GM23338 (cell line): ENCODE measurements around the gene BMPER. TPM values are rescaled to one million over a fixed set of nuclear protein-coding genes. Genes with fewer than 3 reads are reported as not detected.
A peak's percentile ranks its signal among the peaks of the same experiment; 100 is the strongest.

Experiments used
- ATAC-seq: fragments of 200-7000 bp; cut with Tn5 transposase; 3 replicates; pipeline ENCODE4 v1.9.1; 2020
- DNase-seq: peaks from one replicate; pipeline ENCODE4 v3.0.0-alpha.2; 2015; ENCODE audit warnings: low spot score
- H2AFZ ChIP-seq: fragments of 200-600 bp; sonication (generic); 2 replicates; pipeline ENCODE4 v1.8.0; 2016; ENCODE audit warnings: antibody characterized with exemption, mild to moderate bottlenecking, moderate library complexity
- H3F3A ChIP-seq: fragments of 200-600 bp; sonication (generic); replicated peaks from 2 replicates; pipeline ENCODE4 v1.8.0; 2017; ENCODE audit warnings: antibody characterized with exemption, mixed run types, low read depth
- H3K27ac ChIP-seq: fragments of 200-600 bp; sonication (generic); 2 replicates; pipeline ENCODE4 v1.6.1; 2016; ENCODE audit warnings: low read depth
- H3K27me3 ChIP-seq: fragments of 200-600 bp; sonication (generic); 2 replicates; pipeline ENCODE4 v1.8.0; 2016; ENCODE audit warnings: mild to moderate bottlenecking, mixed run types, moderate library complexity; ENCODE audit not compliant: insufficient read depth
- H3K36me3 ChIP-seq: fragments of 200-600 bp; sonication (generic); 2 replicates; pipeline ENCODE4 v1.8.0; 2016; ENCODE audit warnings: mild to moderate bottlenecking; ENCODE audit not compliant: insufficient read depth
- H3K4me1 ChIP-seq: fragments of 200-600 bp; sonication (generic); 2 replicates; pipeline ENCODE4 v1.8.0; 2016; ENCODE audit warnings: mild to moderate bottlenecking, moderate library complexity; ENCODE audit not compliant: insufficient read depth
- H3K4me2 ChIP-seq: fragments of 200-600 bp; sonication (generic); 2 replicates; pipeline ENCODE4 v1.7.1; 2017; ENCODE audit warnings: mixed run types
- H3K4me3 ChIP-seq: fragments of 200-600 bp; sonication (generic); 2 replicates; pipeline ENCODE4 v1.6.1; 2016; ENCODE audit warnings: mixed run types
- H3K79me2 ChIP-seq: fragments of 200-600 bp; sonication (generic); replicated peaks from 2 replicates; pipeline ENCODE4 v1.8.0; 2017; ENCODE audit warnings: mild to moderate bottlenecking; ENCODE audit not compliant: insufficient read depth
- H3K9me2 ChIP-seq: fragments of 200-600 bp; sonication (generic); 2 replicates; pipeline ENCODE4 v1.8.0; 2017; ENCODE audit not compliant: insufficient read depth
- H4K20me1 ChIP-seq: fragments of 200-600 bp; sonication (generic); replicated peaks from 2 replicates; pipeline ENCODE4 v1.8.0; 2017; ENCODE audit warnings: mild to moderate bottlenecking; ENCODE audit not compliant: insufficient read depth
- H3K27ac Mint-ChIP-seq: 2 replicates; pipeline ENCODE4 v1.8.0; 2020; ENCODE audit warnings: inconsistent platforms, mild to moderate bottlenecking, moderate library complexity, mixed read lengths
- H3K27me3 Mint-ChIP-seq: 3 replicates; pipeline ENCODE4 v1.8.0; 2022; ENCODE audit warnings: low read depth, mild to moderate bottlenecking, moderate library complexity, mixed read lengths, inconsistent platforms; ENCODE audit not compliant: insufficient read depth, poor library complexity
- H3K36me3 Mint-ChIP-seq: 3 replicates; pipeline ENCODE4 v1.8.0; 2021; ENCODE audit warnings: low read depth, mild to moderate bottlenecking, inconsistent platforms, moderate library complexity, mixed read lengths
- H3K4me1 Mint-ChIP-seq: 3 replicates; pipeline ENCODE4 v1.8.0; 2020; ENCODE audit warnings: mild to moderate bottlenecking, inconsistent platforms, mixed read lengths
- H3K4me3 Mint-ChIP-seq: 3 replicates; pipeline ENCODE4 v1.8.0; 2021; ENCODE audit warnings: moderate library complexity, mild to moderate bottlenecking, inconsistent platforms, mixed read lengths
- H3K9me3 Mint-ChIP-seq: 3 replicates; pipeline ENCODE4 v1.8.0; 2020; ENCODE audit warnings: moderate library complexity, mild to moderate bottlenecking, inconsistent platforms, mixed read lengths
- CTCF ChIP-seq, 2 experiments: fragments of 200-600 bp in 1 of 2; sonication (generic) in 1 of 2; conservative IDR thresholded peaks; 2 replicates each; pipeline versions ENCODE4 v1.5.1 to v1.6.1; 2016 to 2017; ENCODE audit warnings: antibody characterized with exemption in 2 of 2, low read depth in 2 of 2, mild to moderate bottlenecking in 2 of 2, moderate library complexity in 1 of 2
- ETS1 ChIP-seq: IDR thresholded peaks from 2 replicates; pipeline ENCODE4 v1.6.1; 2016; ENCODE audit warnings: antibody characterized with exemption
- EZH2phosphoT487 ChIP-seq: fragments of 200-600 bp; sonication (generic); IDR thresholded peaks from one replicate; pipeline ENCODE4 v1.8.1; 2018; ENCODE audit warnings: antibody characterized with exemption; ENCODE audit not compliant: unreplicated experiment
- JUNB ChIP-seq: IDR thresholded peaks from one replicate; pipeline ENCODE4 v1.6.1; 2016; ENCODE audit warnings: antibody characterized with exemption; ENCODE audit not compliant: unreplicated experiment
- REST ChIP-seq: IDR thresholded peaks from one replicate; pipeline ENCODE4 v1.6.1; 2018; ENCODE audit warnings: antibody characterized with exemption; ENCODE audit not compliant: unreplicated experiment
- STAT1 ChIP-seq: IDR thresholded peaks from one replicate; pipeline ENCODE4 v1.6.1; 2016; ENCODE audit warnings: antibody characterized with exemption; ENCODE audit not compliant: unreplicated experiment
- ZNF331 ChIP-seq: fragments of 250-450 bp; sonication (Bioruptor Pico); IDR thresholded peaks from 2 replicates; pipeline ENCODE4 v1.5.0; 2020; ENCODE audit warnings: low read depth, mild to moderate bottlenecking, moderate library complexity
- ZNF462 ChIP-seq: fragments of 250-450 bp; sonication (Bioruptor Pico); IDR thresholded peaks from 2 replicates; pipeline ENCODE4 v1.5.0; 2020; ENCODE audit warnings: mild to moderate bottlenecking, moderate library complexity
- polyA plus RNA-seq: library from polyadenylated mRNA; unstranded; fragments of >200 nt; fragmentation: Nextera tagmentation; extraction: Ambion mirVana; gene quantifications from 2 replicates; pipeline ENCODE4 v1.2.1, GENCODE V29; 2016
- total RNA-seq: library from RNA; depleted of rRNA; stranded (reverse); fragments of >200 nt; shearing (Covaris generic); gene quantifications from 2 replicates; pipeline ENCODE4 v1.2.3, GENCODE V29; 2014

Gene BMPER
- total and polyA plus RNA-seq, 2 experiments from 2014 or later, result 0.53 to 1.4 TPM

- TF ChIP-seq ZNF462 (no peak), STAT1 (no peak), ETS1 (no peak), EZH2phosphoT487 (no peak), CTCF (conservative IDR thresholded peaks at IDR 0.05; ENCODE audit: low read depth in 2 of 2) (no peak)
Measured at GRCh38 chr7:34137176-34137575, 231.8 kb downstream of the BMPER start (continued).

- no peak overlapping the region for H3K4me3 ChIP-seq
- DNase-seq, result peak; percentile 27
- no peaks in the 10 kb centered on the region for H3F3A ChIP-seq
- no peaks in the 10 kb centered on the region for H3K36me3 ChIP-seq
- no peaks in the 10 kb centered on the region for H3K9me3 Mint-ChIP-seq
- H3K27me3 ChIP-seq, result no peaks in the 10 kb centered on the region
- H3K4me1 Mint-ChIP-seq, result peaks cover 27% of the 10 kb centered on the region
- H3K27me3 Mint-ChIP-seq, result peaks cover 1% of the 10 kb centered on the region
- peak; percentile 57 for ATAC-seq
- peaks cover 18% of the 10 kb centered on the region for H3K4me1 ChIP-seq
- H3K79me2 ChIP-seq, result no peaks in the 10 kb centered on the region
- no peaks in the 10 kb centered on the region for H4K20me1 ChIP-seq
- H3K4me3 Mint-ChIP-seq, result no peak overlapping the region
- no peaks in the 10 kb centered on the region for H3K36me3 Mint-ChIP-seq
- H3K27ac Mint-ChIP-seq, result no peak overlapping the region
- H2AFZ ChIP-seq, result no peak overlapping the region; the same call in 1 of the 2 replicates
- H3K4me2 ChIP-seq, result peak overlapping the region; percentile 61; the same call in 1 of the 2 replicates
- no peak overlapping the region for H3K27ac ChIP-seq
- H3K9me2 ChIP-seq, result 0 out of 2 replicates have a peak, but pooled peaks cover 7% of the 10 kb centered on the region
- no peak for TF ChIP-seq ZNF331 (CRISPR knock-in tag)
- TF ChIP-seq JUNB, result no peak
- no peak for TF ChIP-seq CTCF (conservative IDR thresholded peaks at IDR 0.05; ENCODE audit: low read depth in 2 of 2)
- TF ChIP-seq REST, result no peak
- TF ChIP-seq EZH2phosphoT487, result no peak
- no peak for TF ChIP-seq STAT1
Measured at GRCh38 chr7:34138483-34138882, 233.1 kb downstream of the BMPER start.
